Hepatocyte (in vitro differentiated cells): ENCODE measurements around the gene TLCD4. TPM values are rescaled to one million over a fixed set of nuclear protein-coding genes. Genes with fewer than 3 reads are reported as not detected.

Experiments used
- DNase-seq: peaks from one replicate; pipeline ENCODE4 v3.0.0-alpha.2; 2016; ENCODE audit warnings: low spot score
- H2AFZ ChIP-seq: fragments of 200-600 bp; sonication (generic); 2 replicates; pipeline ENCODE4 v1.6.0; 2016; ENCODE audit warnings: antibody characterized with exemption, mild to moderate bottlenecking
- H3K27ac ChIP-seq: fragments of 200-600 bp; sonication (generic); 2 replicates; pipeline ENCODE4 v1.5.1; 2016; ENCODE audit warnings: mild to moderate bottlenecking
- H3K27me3 ChIP-seq: fragments of 200-600 bp; sonication (generic); 2 replicates; pipeline ENCODE4 v1.6.1; 2016
- H3K36me3 ChIP-seq: fragments of 200-600 bp; sonication (generic); replicated peaks from 2 replicates; pipeline ENCODE4 v1.5.1; 2016; ENCODE audit warnings: low read depth; ENCODE audit not compliant: insufficient read depth
- H3K4me1 ChIP-seq: fragments of 200-600 bp; sonication (generic); 2 replicates; pipeline ENCODE4 v1.5.1; 2016; ENCODE audit warnings: mild to moderate bottlenecking, moderate library complexity; ENCODE audit not compliant: insufficient read depth
- H3K4me2 ChIP-seq: fragments of 200-600 bp; sonication (generic); 2 replicates; pipeline ENCODE4 v1.6.0; 2016
- H3K4me3 ChIP-seq: fragments of 200-600 bp; sonication (generic); 2 replicates; pipeline ENCODE4 v1.5.1; 2016; ENCODE audit warnings: mild to moderate bottlenecking
- H3K79me2 ChIP-seq: fragments of 200-600 bp; sonication (generic); 2 replicates; pipeline ENCODE4 v1.6.0; 2017; ENCODE audit warnings: mild to moderate bottlenecking
- H3K9me2 ChIP-seq: fragments of 200-600 bp; sonication (generic); replicated peaks from 2 replicates; pipeline ENCODE4 v1.6.0; 2017; ENCODE audit warnings: mild to moderate bottlenecking; ENCODE audit not compliant: insufficient read depth
- H3K9me3 ChIP-seq: fragments of 200-600 bp; sonication (generic); 2 replicates; pipeline ENCODE4 v1.5.1; 2016; ENCODE audit warnings: low read depth, mild to moderate bottlenecking
- H4K20me1 ChIP-seq: fragments of 200-600 bp; sonication (generic); 2 replicates; pipeline ENCODE4 v1.6.0; 2016; ENCODE audit warnings: mild to moderate bottlenecking; ENCODE audit not compliant: insufficient read depth, poor library complexity, severe bottlenecking
- EZH2 ChIP-seq: fragments of 200-600 bp; sonication (generic); IDR thresholded peaks from 2 replicates; pipeline ENCODE4 v1.6.1; 2016; ENCODE audit warnings: antibody characterized with exemption, mild to moderate bottlenecking, borderline replicate concordance
- EZH2phosphoT487 ChIP-seq: fragments of 200-600 bp; sonication (generic); IDR thresholded peaks from one replicate; pipeline ENCODE4 v1.6.1; 2018; ENCODE audit warnings: antibody characterized with exemption, mild to moderate bottlenecking, low read depth, moderate library complexity; ENCODE audit not compliant: unreplicated experiment, severe bottlenecking
- WGBS: methylation state at CpG from one replicate; pipeline ENCODE4 v1.1.6; 2016; ENCODE audit warnings: low lambda C conversion rate; ENCODE audit errors: missing lambda C conversion rate; 5-methylcytosine and 5-hydroxymethylcytosine counted together
- polyA plus RNA-seq: library from polyadenylated mRNA; unstranded; fragments of >200 nt; fragmentation: Nextera tagmentation; extraction: Ambion mirVana; gene quantifications from 2 replicates; pipeline ENCODE4 v1.2.1, GENCODE V29; 2016
- total RNA-seq: library from RNA; depleted of rRNA; stranded (reverse); fragments of >200 nt; gene quantifications from 2 replicates; pipeline ENCODE4 v1.2.3, GENCODE V29; 2014
- TF ChIP-seq, protein P1 (sequence below): fragments of 200-600 bp; sonication (generic); IDR thresholded peaks from 2 replicates; pipeline ENCODE4 v1.5.1; 2016; ENCODE audit warnings: antibody characterized with exemption, mild to moderate bottlenecking; ENCODE audit not compliant: poor library complexity

TLCD4 gene
- total and polyA plus RNA-seq, 2 experiments from 2014 or later: 12.2 to 31.5 TPM

GRCh38 chr1:95085376-95085775 is 31.8 kb upstream of the TLCD4 start:
- no peaks in the 10 kb centered on the region for H3K36me3 ChIP-seq
- H3K4me1 ChIP-seq: peaks cover 13% of the 10 kb centered on the region
- no peaks in the 10 kb centered on the region for H3K79me2 ChIP-seq
- H3K27ac ChIP-seq: no peak overlapping the region
- H4K20me1 ChIP-seq: no peaks in the 10 kb centered on the region
- 80% methylated on average over 2 of the region's 2 CpGs for WGBS
- H3K4me2 ChIP-seq: no peak overlapping the region
- H3K27me3 ChIP-seq: no peaks in the 10 kb centered on the region
- no peak for TF ChIP-seq EZH2phosphoT487
- TF ChIP-seq, protein P1, sequence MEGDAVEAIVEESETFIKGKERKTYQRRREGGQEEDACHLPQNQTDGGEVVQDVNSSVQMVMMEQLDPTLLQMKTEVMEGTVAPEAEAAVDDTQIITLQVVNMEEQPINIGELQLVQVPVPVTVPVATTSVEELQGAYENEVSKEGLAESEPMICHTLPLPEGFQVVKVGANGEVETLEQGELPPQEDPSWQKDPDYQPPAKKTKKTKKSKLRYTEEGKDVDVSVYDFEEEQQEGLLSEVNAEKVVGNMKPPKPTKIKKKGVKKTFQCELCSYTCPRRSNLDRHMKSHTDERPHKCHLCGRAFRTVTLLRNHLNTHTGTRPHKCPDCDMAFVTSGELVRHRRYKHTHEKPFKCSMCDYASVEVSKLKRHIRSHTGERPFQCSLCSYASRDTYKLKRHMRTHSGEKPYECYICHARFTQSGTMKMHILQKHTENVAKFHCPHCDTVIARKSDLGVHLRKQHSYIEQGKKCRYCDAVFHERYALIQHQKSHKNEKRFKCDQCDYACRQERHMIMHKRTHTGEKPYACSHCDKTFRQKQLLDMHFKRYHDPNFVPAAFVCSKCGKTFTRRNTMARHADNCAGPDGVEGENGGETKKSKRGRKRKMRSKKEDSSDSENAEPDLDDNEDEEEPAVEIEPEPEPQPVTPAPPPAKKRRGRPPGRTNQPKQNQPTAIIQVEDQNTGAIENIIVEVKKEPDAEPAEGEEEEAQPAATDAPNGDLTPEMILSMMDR: no peak
- TF ChIP-seq EZH2: no peak
- no peak overlapping the region for H2AFZ ChIP-seq
- no peak for DNase-seq
- H3K9me2 ChIP-seq: no peaks in the 10 kb centered on the region
- no peak overlapping the region for H3K4me3 ChIP-seq
- no peaks in the 10 kb centered on the region for H3K9me3 ChIP-seq

DNA sequence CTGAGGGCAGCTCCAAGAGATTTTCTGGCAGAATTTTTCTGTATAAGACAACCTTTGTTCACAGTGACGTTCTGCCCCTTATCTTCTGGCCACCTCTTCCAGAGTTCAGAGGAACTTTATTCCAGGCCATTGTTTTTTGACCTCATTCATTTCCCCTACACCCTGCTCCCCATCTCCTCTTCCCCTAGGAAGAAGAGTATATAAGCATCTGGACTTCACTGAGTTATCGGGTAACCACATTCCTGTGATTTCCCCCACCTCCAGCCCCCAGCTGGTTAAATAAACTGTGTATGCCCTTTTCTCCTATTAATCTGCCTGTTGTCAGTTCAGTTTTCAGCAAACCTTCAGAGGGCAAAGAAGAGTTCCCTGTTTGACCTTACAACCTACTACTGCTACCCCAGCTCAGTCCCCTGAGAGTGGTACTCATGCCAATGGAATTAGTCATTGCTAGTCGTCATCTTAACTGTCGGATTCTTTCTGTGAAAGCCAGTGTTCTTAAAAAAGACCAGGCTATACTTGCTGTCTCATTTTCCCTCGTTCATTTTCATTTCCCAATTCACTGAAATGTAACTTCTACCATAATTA is 30.1 kb upstream of the TLCD4 start:
- Histone ChIP-seq H3K27ac (peak overlapping the region; percentile 73), H3K79me2 (no peaks in the 10 kb centered on the region), H3K4me3 (no peak overlapping the region), H3K4me2 (peak overlapping the region; percentile 22), H4K20me1 (no peaks in the 10 kb centered on the region), H3K9me2 (no peaks in the 10 kb centered on the region), H3K36me3 (no peaks in the 10 kb centered on the region), H3K27me3 (no peaks in the 10 kb centered on the region), H3K9me3 (no peaks in the 10 kb centered on the region), H2AFZ (no peak overlapping the region), H3K4me1 (peaks cover 13% of the 10 kb centered on the region)
- 16% methylated on average over 5 of the region's 5 CpGs for WGBS
- peak; percentile 71 for DNase-seq
- TF ChIP-seq, protein P1: no peak
- TF ChIP-seq EZH2 (no peak), EZH2phosphoT487 (no peak)

- Histone ChIP-seq H2AFZ (no peak overlapping the region), H4K20me1 (no peaks in the 10 kb centered on the region), H3K36me3 (no peaks in the 10 kb centered on the region), H3K79me2 (no peaks in the 10 kb centered on the region), H3K9me2 (no peaks in the 10 kb centered on the region), H3K9me3 (no peaks in the 10 kb centered on the region), H3K4me3 (no peak overlapping the region), H3K4me1 (peaks cover 13% of the 10 kb centered on the region), H3K27ac (no peak overlapping the region), H3K27me3 (no peaks in the 10 kb centered on the region), H3K4me2 (no peak overlapping the region)
- WGBS: 95% methylated on average over 1 of the region's 1 CpG
- DNase-seq: no peak
- TF ChIP-seq EZH2phosphoT487 (no peak), EZH2 (no peak)
- TF ChIP-seq, protein P1: no peak
Measured at GRCh38 chr1:95088303-95088702, 28.9 kb upstream of the TLCD4 start.
